ENCODE measurements around the gene RHEB.

GRCh38 chr7:151448261-151449252, 71.1 kb downstream of the RHEB start:
- peak; percentile 33 for TF ChIP-seq EZH2phosphoT487 (IDR thresholded peaks at IDR 0.05)
- peak; percentile 46 for TF ChIP-seq EZH2 (IDR thresholded peaks at IDR 0.05)
